A549 (cell line): ENCODE results near the gene POU4F1. TPM values are rescaled to one million over a fixed set of nuclear protein-coding genes. Genes with fewer than 3 reads are reported as not detected.

ENCODE experiments used
- ATAC-seq, 2 experiments: fragments of 200-7000 bp in 1 of 2; fragments of >200 bp in 1 of 2; cut with Nextera tagmentation in 1 of 2; cut with Tn5 transposase in 1 of 2; 3 replicates each; pipeline versions ENCODE4 v1.8.0 to v1.9.1; 2018 to 2020; ENCODE audit warnings: mild to moderate bottlenecking in 1 of 2, moderate library complexity in 1 of 2
- CTCF ChIA-PET: fragments of 300-600 bp; sonication (Branson Sonifier 250); formaldehyde crosslinking; extraction: SDS; loops from one replicate; lab custom pipeline; 2021; ENCODE audit warnings: antibody characterized with exemption, inconsistent platforms; lab: Yijun Ruan, JAX
- POLR2A ChIA-PET: fragments of 350-600 bp; formaldehyde crosslinking; extraction: SDS; loops from one replicate; lab custom pipeline; 2021; ENCODE audit warnings: antibody characterized with exemption, inconsistent platforms; lab: Yijun Ruan, JAX
- DNase-seq, 2 experiments: peaks; one replicate each; pipeline versions ENCODE4 v3.0.0 to v3.0.0-alpha.2; 2011 to 2016; ENCODE audit warnings: low read depth in 1 of 2, low spot score in 1 of 2
- FAIRE-seq: peaks from 2 replicates; lab custom pipeline; 2011; peaks lifted over from hg19 to GRCh38; lab: Jason Lieb, UNC
- H3K27ac ChIP-seq, 2 experiments: fragments of >200 bp; sonication (Bioruptor Twin); formaldehyde crosslinking; 3 replicates each; pipeline ENCODE4 v1.5.1; 2016 to 2017
- H3K4me1 ChIP-seq: fragments of >200 bp; sonication (Bioruptor Twin); formaldehyde crosslinking; 3 replicates; pipeline ENCODE4 v1.6.1; 2016
- H3K4me2 ChIP-seq: fragments of >200 bp; sonication (Bioruptor Twin); formaldehyde crosslinking; 3 replicates; pipeline ENCODE4 v1.6.1; 2016
- H3K4me3 ChIP-seq: fragments of >200 bp; sonication (Bioruptor Twin); formaldehyde crosslinking; 3 replicates; pipeline ENCODE4 v1.5.1; 2016
- H3K9me3 ChIP-seq: fragments of >200 bp; sonication (Bioruptor Twin); formaldehyde crosslinking; 3 replicates; pipeline ENCODE4 v1.6.1; 2016
- CBX8 ChIP-seq: fragments of 200-600 bp; sonication (generic); IDR thresholded peaks from 2 replicates; pipeline ENCODE4 v1.6.1; 2016
- EHF ChIP-seq: fragments of 250-450 bp; sonication (Bioruptor Pico); IDR thresholded peaks from 2 replicates; pipeline ENCODE4 v1.5.0; 2020; ENCODE audit warnings: mild to moderate bottlenecking
- EHMT2 ChIP-seq: fragments of 200-600 bp; sonication (generic); IDR thresholded peaks from 2 replicates; pipeline ENCODE4 v1.6.1; 2016; ENCODE audit warnings: antibody characterized with exemption, low read depth, mild to moderate bottlenecking, moderate library complexity
- ELK1 ChIP-seq: fragments of 150-350 bp; IDR thresholded peaks from 2 replicates; pipeline ENCODE4 v1.6.1; 2014; ENCODE audit warnings: low read depth, mild to moderate bottlenecking, low read length
- EP300 ChIP-seq, 2 experiments: fragments of >200 bp; sonication (Bioruptor Twin); formaldehyde crosslinking; IDR thresholded peaks; 2 replicates in 1 of 2; 3 replicates in 1 of 2; pipeline ENCODE4 v1.6.1; 2016 to 2017
- ESRRA ChIP-seq: fragments of 150-350 bp; IDR thresholded peaks from 2 replicates; pipeline ENCODE4 v1.6.1; 2014; ENCODE audit warnings: mild to moderate bottlenecking, low read length, borderline replicate concordance
- FOSB ChIP-seq: fragments of 250-450 bp; sonication (Bioruptor Pico); IDR thresholded peaks from 2 replicates; pipeline ENCODE4 v1.5.0; 2020; ENCODE audit warnings: mild to moderate bottlenecking, moderate library complexity
- FOSL2 ChIP-seq, 2 experiments: fragments of 450-650 bp in 1 of 2; fragments of >200 bp in 1 of 2; sonication (Bioruptor Twin) in 1 of 2; formaldehyde crosslinking; IDR thresholded peaks; 2 replicates each; pipeline versions ENCODE4 v1.5.0 to v1.6.1; 2016 to 2020; ENCODE audit warnings: mild to moderate bottlenecking in 1 of 2, moderate library complexity in 1 of 2
- HMGXB4 ChIP-seq: fragments of 250-450 bp; sonication (Bioruptor Pico); IDR thresholded peaks from 2 replicates; pipeline ENCODE4 v1.5.0; 2021; ENCODE audit warnings: mild to moderate bottlenecking, moderate library complexity, borderline replicate concordance
- HOXB5 ChIP-seq: fragments of 250-450 bp; sonication (Bioruptor Pico); IDR thresholded peaks from 2 replicates; pipeline ENCODE4 v1.5.0; 2020; ENCODE audit warnings: mild to moderate bottlenecking, moderate library complexity
- JUNB ChIP-seq: fragments of >200 bp; sonication (Bioruptor Twin); formaldehyde crosslinking; IDR thresholded peaks from 2 replicates; pipeline ENCODE4 v1.6.1; 2016
- MAFK ChIP-seq: fragments of 450-650 bp; IDR thresholded peaks from 2 replicates; pipeline ENCODE4 v1.6.1; 2014; ENCODE audit not compliant: partially characterized antibody
- MAX ChIP-seq: IDR thresholded peaks from 2 replicates; pipeline ENCODE4 v1.6.1; 2012
- MAZ ChIP-seq: fragments of 150-350 bp; IDR thresholded peaks from 2 replicates; pipeline ENCODE4 v1.6.1; 2014; ENCODE audit warnings: antibody characterized with exemption, low read depth, low read length, borderline replicate concordance
- NFE2L2 ChIP-seq: fragments of 150-350 bp; conservative IDR thresholded peaks from 2 replicates; pipeline ENCODE4 v1.6.1; 2014; ENCODE audit warnings: low read length
- NR3C1 ChIP-seq: fragments of >200 bp; sonication (Bioruptor Twin); formaldehyde crosslinking; IDR thresholded peaks from 3 replicates; pipeline ENCODE4 v1.6.1; 2017
- PBX3 ChIP-seq: IDR thresholded peaks from 2 replicates; pipeline ENCODE4 v1.6.1; 2012
- POLR2AphosphoS2 ChIP-seq: conservative IDR thresholded peaks from 2 replicates; pipeline ENCODE4 v1.6.1; 2012; ENCODE audit warnings: low read length, improper control_type of control experiment, inconsistent platforms
- RCOR1 ChIP-seq: fragments of 150-350 bp; IDR thresholded peaks from 2 replicates; pipeline ENCODE4 v1.6.1; 2014; ENCODE audit warnings: antibody characterized with exemption, low read length, low read depth
- SMC3 ChIP-seq: fragments of >200 bp; sonication (Bioruptor Twin); formaldehyde crosslinking; IDR thresholded peaks from 3 replicates; pipeline ENCODE4 v1.6.1; 2018; ENCODE audit warnings: inconsistent platforms
- TFCP2L1 ChIP-seq: fragments of 250-450 bp; sonication (Bioruptor Pico); IDR thresholded peaks from 2 replicates; pipeline ENCODE4 v1.5.0; 2021; ENCODE audit warnings: mild to moderate bottlenecking
- TP53 ChIP-seq: fragments of 250-450 bp; sonication (Bioruptor Pico); IDR thresholded peaks from 2 replicates; pipeline ENCODE4 v1.5.0; 2021; ENCODE audit warnings: mild to moderate bottlenecking, moderate library complexity
- WGBS: methylation state at CpG from one replicate; pipeline ENCODE4 v1.1.6; 2017; ENCODE audit errors: missing lambda C conversion rate; 5-methylcytosine and 5-hydroxymethylcytosine counted together
- polyA plus RNA-seq, 4 experiments: library from polyadenylated mRNA; depleted of rRNA in 3 of 4; stranded (reverse); fragments of >200 nt; fragmentation: RNase III in 1 of 4; extraction: RNeasy Plus Mini Kit Qiagen cat#74134 plus additional on column Dnase treatment in 1 of 4; gene quantifications; 2 replicates in 3 of 4; 3 replicates in 1 of 4; pipeline ENCODE4 v1.2.3, GENCODE V29; 2011 to 2017
- TF ChIP-seq, protein P1 (sequence below): fragments of 200-600 bp; sonication (generic); IDR thresholded peaks from 2 replicates; pipeline ENCODE4 v1.6.1; 2016; ENCODE audit warnings: antibody characterized with exemption, mild to moderate bottlenecking, moderate library complexity
- TF ChIP-seq, protein P2 (sequence below): fragments of >200 bp; sonication (Bioruptor Twin); formaldehyde crosslinking; IDR thresholded peaks from 3 replicates; pipeline ENCODE4 v1.5.1; 2016

The POU4F1 gene
- polyA plus RNA-seq, 2 of the 4 experiments (the other 2 are of a cell fraction) = 1.2 to 1.5 TPM

- ATAC-seq (no peak), DNase-seq (no peak), FAIRE-seq (no peak)
- ChIA-PET CTCF (no interaction called here), POLR2A (no interaction called here)
- H3K9me3 ChIP-seq = no peaks in the 10 kb centered on the region
- H3K27ac ChIP-seq = no peak overlapping the region
- no peaks in the 10 kb centered on the region for H3K4me1 ChIP-seq
- H3K4me2 ChIP-seq = no peak overlapping the region
- H3K4me3 ChIP-seq = no peak overlapping the region
- WGBS = 81% methylated on average over 2 of the region's 2 CpGs
- TF ChIP-seq, protein P1, sequence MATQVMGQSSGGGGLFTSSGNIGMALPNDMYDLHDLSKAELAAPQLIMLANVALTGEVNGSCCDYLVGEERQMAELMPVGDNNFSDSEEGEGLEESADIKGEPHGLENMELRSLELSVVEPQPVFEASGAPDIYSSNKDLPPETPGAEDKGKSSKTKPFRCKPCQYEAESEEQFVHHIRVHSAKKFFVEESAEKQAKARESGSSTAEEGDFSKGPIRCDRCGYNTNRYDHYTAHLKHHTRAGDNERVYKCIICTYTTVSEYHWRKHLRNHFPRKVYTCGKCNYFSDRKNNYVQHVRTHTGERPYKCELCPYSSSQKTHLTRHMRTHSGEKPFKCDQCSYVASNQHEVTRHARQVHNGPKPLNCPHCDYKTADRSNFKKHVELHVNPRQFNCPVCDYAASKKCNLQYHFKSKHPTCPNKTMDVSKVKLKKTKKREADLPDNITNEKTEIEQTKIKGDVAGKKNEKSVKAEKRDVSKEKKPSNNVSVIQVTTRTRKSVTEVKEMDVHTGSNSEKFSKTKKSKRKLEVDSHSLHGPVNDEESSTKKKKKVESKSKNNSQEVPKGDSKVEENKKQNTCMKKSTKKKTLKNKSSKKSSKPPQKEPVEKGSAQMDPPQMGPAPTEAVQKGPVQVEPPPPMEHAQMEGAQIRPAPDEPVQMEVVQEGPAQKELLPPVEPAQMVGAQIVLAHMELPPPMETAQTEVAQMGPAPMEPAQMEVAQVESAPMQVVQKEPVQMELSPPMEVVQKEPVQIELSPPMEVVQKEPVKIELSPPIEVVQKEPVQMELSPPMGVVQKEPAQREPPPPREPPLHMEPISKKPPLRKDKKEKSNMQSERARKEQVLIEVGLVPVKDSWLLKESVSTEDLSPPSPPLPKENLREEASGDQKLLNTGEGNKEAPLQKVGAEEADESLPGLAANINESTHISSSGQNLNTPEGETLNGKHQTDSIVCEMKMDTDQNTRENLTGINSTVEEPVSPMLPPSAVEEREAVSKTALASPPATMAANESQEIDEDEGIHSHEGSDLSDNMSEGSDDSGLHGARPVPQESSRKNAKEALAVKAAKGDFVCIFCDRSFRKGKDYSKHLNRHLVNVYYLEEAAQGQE = no peak
- TF ChIP-seq NFE2L2 (no peak), TFCP2L1 (CRISPR knock-in tag) (no peak), EP300 (IDR thresholded peaks at IDR 0.05) (no peak), MAFK (no peak), NR3C1 (no peak), EHMT2 (no peak), MAZ (no peak), RCOR1 (no peak), POLR2AphosphoS2 (no peak), TP53 (CRISPR knock-in tag) (no peak), FOSB (CRISPR knock-in tag) (no peak), EHF (CRISPR knock-in tag) (no peak), HMGXB4 (CRISPR knock-in tag) (no peak), FOSL2 (IDR thresholded peaks at IDR 0.05) (no peak), FOSL2 (CRISPR knock-in tag; IDR thresholded peaks at IDR 0.05) (no peak), MAX (no peak), JUNB (no peak), CBX8 (no peak), ELK1 (no peak)
- TF ChIP-seq, protein P2, sequence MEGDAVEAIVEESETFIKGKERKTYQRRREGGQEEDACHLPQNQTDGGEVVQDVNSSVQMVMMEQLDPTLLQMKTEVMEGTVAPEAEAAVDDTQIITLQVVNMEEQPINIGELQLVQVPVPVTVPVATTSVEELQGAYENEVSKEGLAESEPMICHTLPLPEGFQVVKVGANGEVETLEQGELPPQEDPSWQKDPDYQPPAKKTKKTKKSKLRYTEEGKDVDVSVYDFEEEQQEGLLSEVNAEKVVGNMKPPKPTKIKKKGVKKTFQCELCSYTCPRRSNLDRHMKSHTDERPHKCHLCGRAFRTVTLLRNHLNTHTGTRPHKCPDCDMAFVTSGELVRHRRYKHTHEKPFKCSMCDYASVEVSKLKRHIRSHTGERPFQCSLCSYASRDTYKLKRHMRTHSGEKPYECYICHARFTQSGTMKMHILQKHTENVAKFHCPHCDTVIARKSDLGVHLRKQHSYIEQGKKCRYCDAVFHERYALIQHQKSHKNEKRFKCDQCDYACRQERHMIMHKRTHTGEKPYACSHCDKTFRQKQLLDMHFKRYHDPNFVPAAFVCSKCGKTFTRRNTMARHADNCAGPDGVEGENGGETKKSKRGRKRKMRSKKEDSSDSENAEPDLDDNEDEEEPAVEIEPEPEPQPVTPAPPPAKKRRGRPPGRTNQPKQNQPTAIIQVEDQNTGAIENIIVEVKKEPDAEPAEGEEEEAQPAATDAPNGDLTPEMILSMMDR = no peak
Measured at GRCh38 chr13:78625384-78625783, 22.0 kb upstream of the POU4F1 start.

DNA sequence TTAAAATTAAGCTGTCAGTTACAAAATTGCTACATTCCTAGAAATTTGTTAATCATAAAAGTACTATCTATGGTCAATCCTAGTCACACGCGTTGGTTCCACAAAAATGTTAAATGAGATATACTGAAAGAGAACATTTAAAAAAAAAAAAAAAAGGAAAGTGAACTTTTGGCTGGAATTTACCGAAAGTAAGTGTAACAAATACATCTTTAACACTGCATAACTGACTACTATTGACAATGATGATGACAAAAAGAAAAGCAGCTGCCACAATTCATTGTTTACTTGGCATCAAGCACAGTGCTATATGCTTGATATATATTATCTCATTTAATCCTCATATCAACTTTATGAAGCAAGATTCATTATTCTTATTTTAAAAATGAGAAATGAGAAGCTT lies 19.8 kb upstream of the POU4F1 start:
- FAIRE-seq (no peak), ATAC-seq (no peak), DNase-seq (no peak)
- no peak for TF ChIP-seq EP300 (IDR thresholded peaks at IDR 0.05)
- no peak for TF ChIP-seq RCOR1
- TF ChIP-seq SMC3 = no peak
- TF ChIP-seq PBX3 = no peak
- no peak for TF ChIP-seq HOXB5
- TF ChIP-seq ESRRA = no peak
- H3K4me2 ChIP-seq = no peak overlapping the region
- CTCF ChIA-PET = no interaction called here
- POLR2A ChIA-PET = no interaction called here
- H3K9me3 ChIP-seq = no peaks in the 10 kb centered on the region
- WGBS = 92% methylated on average over 3 of the region's 3 CpGs
- no peaks in the 10 kb centered on the region for H3K4me1 ChIP-seq
- no peak overlapping the region for H3K4me3 ChIP-seq
- H3K27ac ChIP-seq = no peak overlapping the region
